ENCODE data around the gene TMEM120B.

DNA sequence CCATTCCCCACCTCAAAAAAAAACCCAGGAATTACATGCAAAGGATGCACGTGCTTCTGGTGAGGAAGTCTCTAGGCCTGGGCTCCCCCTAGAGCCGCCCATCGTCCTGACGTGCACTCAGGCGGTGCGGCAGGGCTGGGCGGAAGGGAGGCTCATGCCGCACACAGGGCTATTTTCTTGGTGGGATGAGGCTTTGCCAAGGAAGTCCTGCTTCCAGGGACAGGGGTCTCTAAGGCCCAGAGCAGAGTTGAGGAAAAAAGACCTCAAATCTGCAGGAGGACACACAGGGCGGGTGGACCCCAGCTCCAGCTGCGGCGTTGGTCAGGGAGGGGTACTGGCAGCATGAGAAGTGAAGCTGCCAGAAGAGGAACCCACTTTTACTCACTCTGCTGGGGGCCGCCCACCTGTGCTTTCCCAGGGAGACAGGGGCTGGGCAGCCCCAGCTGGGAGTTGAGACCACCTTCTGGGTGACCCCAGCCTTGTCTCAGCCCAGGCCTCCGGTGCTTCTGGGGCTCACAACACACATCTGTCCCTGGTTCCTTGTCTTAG is 76.8 kb downstream of the TMEM120B start:
- TF ChIP-seq, protein P1, sequence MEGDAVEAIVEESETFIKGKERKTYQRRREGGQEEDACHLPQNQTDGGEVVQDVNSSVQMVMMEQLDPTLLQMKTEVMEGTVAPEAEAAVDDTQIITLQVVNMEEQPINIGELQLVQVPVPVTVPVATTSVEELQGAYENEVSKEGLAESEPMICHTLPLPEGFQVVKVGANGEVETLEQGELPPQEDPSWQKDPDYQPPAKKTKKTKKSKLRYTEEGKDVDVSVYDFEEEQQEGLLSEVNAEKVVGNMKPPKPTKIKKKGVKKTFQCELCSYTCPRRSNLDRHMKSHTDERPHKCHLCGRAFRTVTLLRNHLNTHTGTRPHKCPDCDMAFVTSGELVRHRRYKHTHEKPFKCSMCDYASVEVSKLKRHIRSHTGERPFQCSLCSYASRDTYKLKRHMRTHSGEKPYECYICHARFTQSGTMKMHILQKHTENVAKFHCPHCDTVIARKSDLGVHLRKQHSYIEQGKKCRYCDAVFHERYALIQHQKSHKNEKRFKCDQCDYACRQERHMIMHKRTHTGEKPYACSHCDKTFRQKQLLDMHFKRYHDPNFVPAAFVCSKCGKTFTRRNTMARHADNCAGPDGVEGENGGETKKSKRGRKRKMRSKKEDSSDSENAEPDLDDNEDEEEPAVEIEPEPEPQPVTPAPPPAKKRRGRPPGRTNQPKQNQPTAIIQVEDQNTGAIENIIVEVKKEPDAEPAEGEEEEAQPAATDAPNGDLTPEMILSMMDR (IDR thresholded peaks at IDR 0.05; ENCODE audit: low read depth, low read length) = peak; percentile 17; the same call in 1 of the 2 replicates
- TF ChIP-seq EZH2phosphoT487 (IDR thresholded peaks at IDR 0.05; ENCODE audit: low read depth) = no peak

All from OCI-LY3 (cell line).